ENCODE measurements around the gene GNPAT.

GNPAT gene

GRCh38 chr1:231196307-231196706 is 44.7 kb upstream of the GNPAT start:
- Histone ChIP-seq H3K27ac (no peak overlapping the region), H3K27me3 (peaks cover 49% of the 10 kb centered on the region), H3K4me3 (ENCODE audit: low read depth in 1 of 2, low read length in 1 of 2) (no peak overlapping the region), H3K36me3 (no peaks in the 10 kb centered on the region), H3K4me1 (ENCODE audit: control insufficient read depth in 1 of 2, insufficient read depth in 1 of 2, low read depth in 1 of 2, low read length in 1 of 2) (peaks cover 6 to 15% of the 10 kb centered on the region in 2 experiments), H3K9me3 (no peaks in the 10 kb centered on the region)
- TF ChIP-seq CTCF (IDR thresholded peaks at IDR 0.05): no peak

GRCh38 chr1:231196728-231197127 is 44.3 kb upstream of the GNPAT start:
- Histone ChIP-seq H3K36me3 (no peaks in the 10 kb centered on the region), H3K27ac (no peak overlapping the region), H3K27me3 (peaks cover 53% of the 10 kb centered on the region), H3K9me3 (no peaks in the 10 kb centered on the region), H3K4me3 (ENCODE audit: low read depth in 1 of 2, low read length in 1 of 2) (no peak overlapping the region), H3K4me1 (ENCODE audit: control insufficient read depth in 1 of 2, insufficient read depth in 1 of 2, low read depth in 1 of 2, low read length in 1 of 2) (peaks cover 6 to 15% of the 10 kb centered on the region in 2 experiments)
- TF ChIP-seq CTCF (IDR thresholded peaks at IDR 0.05): no peak

GRCh38 chr1:231199868-231200267 is 41.1 kb upstream of the GNPAT start:
- Histone ChIP-seq H3K36me3 (no peaks in the 10 kb centered on the region), H3K27ac (no peak overlapping the region), H3K4me3 (ENCODE audit: low read depth in 1 of 2, low read length in 1 of 2) (no peak overlapping the region), H3K4me1 (ENCODE audit: control insufficient read depth in 1 of 2, insufficient read depth in 1 of 2, low read depth in 1 of 2, low read length in 1 of 2) (peaks cover 6 to 27% of the 10 kb centered on the region in 2 experiments), H3K9me3 (no peaks in the 10 kb centered on the region), H3K27me3 (peaks cover 53% of the 10 kb centered on the region)
- TF ChIP-seq CTCF (IDR thresholded peaks at IDR 0.05): no peak

- Histone ChIP-seq H3K4me1 (ENCODE audit: control insufficient read depth in 1 of 2, insufficient read depth in 1 of 2, low read depth in 1 of 2, low read length in 1 of 2) (peaks cover 6 to 27% of the 10 kb centered on the region in 2 experiments), H3K9me3 (no peaks in the 10 kb centered on the region), H3K4me3 (ENCODE audit: low read depth in 1 of 2, low read length in 1 of 2) (no peak overlapping the region), H3K36me3 (no peaks in the 10 kb centered on the region), H3K27me3 (peaks cover 55% of the 10 kb centered on the region), H3K27ac (no peak overlapping the region)
- no peak for TF ChIP-seq CTCF (IDR thresholded peaks at IDR 0.05)
Observed at GRCh38 chr1:231200388-231201031, 40.5 kb upstream of the GNPAT start.

- TF ChIP-seq CTCF (IDR thresholded peaks at IDR 0.05): no peak
- H3K4me1 ChIP-seq (ENCODE audit: control insufficient read depth in 1 of 2, insufficient read depth in 1 of 2, low read depth in 1 of 2, low read length in 1 of 2): peaks cover 0 to 19% of the 10 kb centered on the region in 2 experiments
- no peaks in the 10 kb centered on the region for H3K36me3 ChIP-seq
- peaks cover 61% of the 10 kb centered on the region for H3K27me3 ChIP-seq
- H3K27ac ChIP-seq: no peak overlapping the region
- no peak overlapping the region for H3K4me3 ChIP-seq (ENCODE audit: low read depth in 1 of 2, low read length in 1 of 2)
- H3K9me3 ChIP-seq: no peaks in the 10 kb centered on the region
Observed at GRCh38 chr1:231201375-231201978, 39.5 kb upstream of the GNPAT start.

Data from neutrophil (primary cell).